Body of pancreas (tissue), 4 donors: ENCODE results near the gene SIGLEC12. TPM values are rescaled to one million over a fixed set of nuclear protein-coding genes. Genes with fewer than 3 reads are reported as not detected.

ENCODE experiments used
- ATAC-seq: fragments of 150-250 bp; one replicate; pipeline ENCODE4 v1.9.1; 2016
- DNase-seq, 4 donors: peaks; one replicate each; pipeline ENCODE4 v3.0.0-alpha.2; 2019
- H3K27ac ChIP-seq, 4 donors: fragments of 200-600 bp; sonication (generic); 1 replicate in 3 of 4; 2 replicates in 1 of 4; pipeline versions ENCODE4 v1.5.1 to v1.6.1; 2016 to 2019; ENCODE audit warnings: mild to moderate bottlenecking in 1 of 4, mixed read lengths in 1 of 4, moderate library complexity in 1 of 4
- H3K27me3 ChIP-seq, 2 donors: fragments of 200-600 bp; sonication (generic); one replicate each; pipeline ENCODE4 v1.6.0; 2016; ENCODE audit warnings: mild to moderate bottlenecking in 1 of 2
- H3K36me3 ChIP-seq, 2 donors: fragments of 200-600 bp; sonication (generic); replicated peaks in 1 of 2; 2 replicates each; pipeline ENCODE4 v1.5.1; 2016; ENCODE audit warnings: low read depth in 2 of 2; ENCODE audit not compliant: insufficient read depth in 1 of 2
- H3K4me1 ChIP-seq: fragments of 200-600 bp; sonication (generic); one replicate; pipeline ENCODE4 v1.6.0; 2016
- H3K4me3 ChIP-seq, 2 donors: fragments of 200-600 bp; sonication (generic); 1 replicate in 1 of 2; 2 replicates in 1 of 2; pipeline ENCODE4 v1.5.1; 2016 to 2019
- H3K9me3 ChIP-seq, 3 donors: fragments of 200-600 bp; sonication (generic); 1 replicate in 2 of 3; 2 replicates in 1 of 3; pipeline ENCODE4 v1.5.1; 2016
- POLR2A ChIP-seq, 3 donors: fragments of 450-650 bp; IDR thresholded peaks; one replicate each; pipeline ENCODE4 v1.6.1; 2016; ENCODE audit warnings: antibody characterized with exemption in 3 of 3, mild to moderate bottlenecking in 2 of 3
- WGBS, 2 donors: methylation state at CpG; one replicate each; pipeline ENCODE4 v1.1.5; 2017; 5-methylcytosine and 5-hydroxymethylcytosine counted together
- intact Hi-C: fragments of 100-400 bp; cut with DNase I; formaldehyde crosslinking; loops from one replicate; pipeline ENCODE4 v1.15.1; 2023
- total RNA-seq, 2 donors: library from RNA; depleted of rRNA; stranded (reverse); fragments of >200 nt; gene quantifications; one replicate each; pipeline ENCODE4 v1.1.0, GENCODE V29; 2016
- TF ChIP-seq, protein P1 (sequence below), 7 experiments: fragments of 450-650 bp in 4 of 7; fragments of 200-600 bp in 3 of 7; sonication (generic) in 3 of 7; IDR thresholded peaks; one replicate each; pipeline ENCODE4 v1.5.1; 2016 to 2019; ENCODE audit warnings: antibody characterized with exemption in 7 of 7

The SIGLEC12 gene
- total RNA-seq, 2 donors from 2014 or later: not detected

DNA sequence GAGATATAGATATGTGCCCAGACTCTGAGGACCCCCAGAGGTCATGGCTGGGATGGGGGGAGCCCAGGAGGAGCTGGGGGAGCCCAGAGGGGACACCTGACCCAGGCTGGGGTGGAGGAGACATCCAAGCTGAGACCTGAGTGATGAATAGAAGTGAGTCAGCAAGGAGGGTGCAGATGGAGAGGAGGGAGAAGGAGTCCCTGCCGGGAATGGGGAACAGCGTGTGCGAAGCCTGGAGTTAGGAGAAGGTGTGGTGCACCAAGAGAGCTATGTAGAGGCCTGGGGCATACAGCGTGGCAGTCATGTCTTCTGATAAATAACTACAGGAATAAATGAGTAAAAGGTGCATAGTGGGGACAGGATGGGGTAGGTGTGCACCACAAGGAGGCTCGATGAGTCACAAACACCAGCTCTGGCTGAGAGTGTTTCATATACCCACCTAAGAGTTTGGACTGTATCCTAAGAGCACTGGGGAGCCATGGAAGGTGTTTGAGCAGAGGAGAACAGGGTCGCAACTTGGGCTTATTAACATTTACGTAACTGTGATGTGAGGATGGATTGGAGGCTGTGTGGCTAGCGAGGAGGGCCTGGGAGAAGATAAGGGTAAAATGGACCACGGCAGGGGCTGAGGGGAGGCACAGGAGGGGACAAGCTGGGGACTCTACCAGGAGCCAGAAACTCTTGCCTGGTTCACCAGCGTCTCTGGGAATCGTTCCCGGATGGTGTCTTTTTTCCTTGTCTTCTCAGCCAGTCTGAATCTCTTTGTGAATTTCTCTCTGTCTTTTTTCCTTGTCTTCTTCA is 21.9 kb downstream of the SIGLEC12 start:
- Histone ChIP-seq H3K27me3 (no peaks in the 10 kb centered on the region), H3K9me3 (no peaks in the 10 kb centered on the region)
- ATAC-seq: no peak

DNA sequence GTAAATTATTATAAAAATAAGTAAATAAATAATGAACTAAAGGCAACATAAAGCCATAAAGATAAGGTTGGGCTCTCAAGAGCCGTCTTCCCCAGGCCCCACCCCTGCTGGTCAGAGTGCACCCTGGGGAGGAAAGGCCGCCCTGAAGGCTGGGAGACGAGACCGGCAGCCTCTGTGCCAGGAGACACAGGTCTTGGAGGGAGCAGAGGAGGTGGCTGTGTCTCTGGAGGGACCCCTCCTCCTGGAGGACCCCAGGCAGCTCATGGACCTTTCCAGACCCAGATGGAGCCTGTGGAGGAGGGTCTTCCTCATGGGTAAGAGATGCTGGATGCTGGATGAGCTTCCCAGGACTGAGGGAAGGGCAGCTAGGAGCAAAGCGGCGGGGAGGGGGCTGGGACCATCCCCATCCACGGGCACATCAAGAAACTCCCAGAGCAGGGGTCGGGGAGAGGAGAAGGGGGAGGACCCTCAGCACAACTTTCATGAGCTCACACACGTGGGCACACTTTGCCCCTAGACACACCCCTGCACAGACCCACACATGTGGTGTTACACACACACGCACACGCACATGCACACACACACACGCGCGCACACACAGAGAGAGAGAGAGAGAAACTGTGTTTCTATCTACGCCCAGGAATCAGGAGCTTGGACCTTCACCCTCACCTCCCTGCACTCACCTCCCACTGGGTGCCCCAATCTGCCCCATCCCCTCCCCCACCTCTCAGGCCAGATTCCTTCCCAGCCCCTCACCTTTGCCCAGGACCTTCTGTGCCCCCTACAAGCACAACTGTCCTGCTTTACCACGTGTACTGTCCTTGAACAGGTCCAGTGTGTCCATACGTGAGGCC is 23.0 kb downstream of the SIGLEC12 start, which contains the start of gene CEACAM18:
Gene CEACAM18, plus strand, starts transcription at position 159 of the 854 bp plus-strand sequence.
- no peaks in the 10 kb centered on the region for H3K36me3 ChIP-seq
- no peaks in the 10 kb centered on the region for H3K9me3 ChIP-seq
- H3K4me1 ChIP-seq: no peaks in the 10 kb centered on the region
- intact Hi-C loops: loop anchor here (10.0 kb wide), 1 partner anchor 176 kb away; no protein-coding TSS in a partner anchor
- H3K4me3 ChIP-seq: no peak within 1 kb of the TSS
- no peak for ATAC-seq
- DNase-seq: no peak
- TF ChIP-seq POLR2A (IDR thresholded peaks at IDR 0.05): no peak
- TF ChIP-seq, protein P1, sequence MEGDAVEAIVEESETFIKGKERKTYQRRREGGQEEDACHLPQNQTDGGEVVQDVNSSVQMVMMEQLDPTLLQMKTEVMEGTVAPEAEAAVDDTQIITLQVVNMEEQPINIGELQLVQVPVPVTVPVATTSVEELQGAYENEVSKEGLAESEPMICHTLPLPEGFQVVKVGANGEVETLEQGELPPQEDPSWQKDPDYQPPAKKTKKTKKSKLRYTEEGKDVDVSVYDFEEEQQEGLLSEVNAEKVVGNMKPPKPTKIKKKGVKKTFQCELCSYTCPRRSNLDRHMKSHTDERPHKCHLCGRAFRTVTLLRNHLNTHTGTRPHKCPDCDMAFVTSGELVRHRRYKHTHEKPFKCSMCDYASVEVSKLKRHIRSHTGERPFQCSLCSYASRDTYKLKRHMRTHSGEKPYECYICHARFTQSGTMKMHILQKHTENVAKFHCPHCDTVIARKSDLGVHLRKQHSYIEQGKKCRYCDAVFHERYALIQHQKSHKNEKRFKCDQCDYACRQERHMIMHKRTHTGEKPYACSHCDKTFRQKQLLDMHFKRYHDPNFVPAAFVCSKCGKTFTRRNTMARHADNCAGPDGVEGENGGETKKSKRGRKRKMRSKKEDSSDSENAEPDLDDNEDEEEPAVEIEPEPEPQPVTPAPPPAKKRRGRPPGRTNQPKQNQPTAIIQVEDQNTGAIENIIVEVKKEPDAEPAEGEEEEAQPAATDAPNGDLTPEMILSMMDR (IDR thresholded peaks at IDR 0.05): no peak
- H3K27me3 ChIP-seq: no peaks in the 10 kb centered on the region
- 51 to 55% methylated on average over 15 to 17 of the region's 17 CpGs for WGBS, 2 donors
- H3K27ac ChIP-seq: no peak within 1 kb of the TSS

More for the DNA sequence above, 21.9 kb downstream of the SIGLEC12 start:
- intact Hi-C loops: loop anchor here (10.0 kb wide), 1 partner anchor 175 kb away; no protein-coding TSS in a partner anchor
- Histone ChIP-seq H3K36me3 (no peaks in the 10 kb centered on the region), H3K4me3 (no peak overlapping the region), H3K27ac (no peak overlapping the region), H3K4me1 (no peaks in the 10 kb centered on the region)
- DNase-seq: no peak
- TF ChIP-seq, protein P1 (IDR thresholded peaks at IDR 0.05): no peak
- no peak for TF ChIP-seq POLR2A (IDR thresholded peaks at IDR 0.05)
- 67 to 69% methylated on average over 12 of the region's 12 CpGs for WGBS, 2 donors

DNA sequence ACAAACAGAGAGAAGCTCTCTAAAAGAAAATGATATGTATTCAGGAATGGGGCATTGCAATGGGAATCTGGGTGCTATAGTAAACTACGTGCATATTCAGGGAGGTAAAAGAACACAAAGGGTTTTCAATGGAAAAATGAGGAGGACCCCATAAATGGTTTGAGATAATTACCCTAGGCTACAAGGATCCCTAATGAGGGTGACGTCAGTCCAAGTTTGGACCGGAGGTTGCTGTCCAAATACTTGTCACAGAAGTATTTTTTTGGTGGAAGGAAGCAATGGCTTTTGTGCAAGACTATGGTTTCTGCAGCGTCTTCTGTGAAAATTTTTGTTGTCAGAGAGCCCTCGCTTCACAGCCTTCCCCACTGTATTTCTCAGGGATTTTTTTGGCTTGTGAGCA is 24.3 kb downstream of the SIGLEC12 start:
- TF ChIP-seq, protein P1 (IDR thresholded peaks at IDR 0.05): no peak
- no peak for TF ChIP-seq POLR2A (IDR thresholded peaks at IDR 0.05)
- DNase-seq (no peak), ATAC-seq (no peak)
- Histone ChIP-seq H3K27me3 (no peaks in the 10 kb centered on the region), H3K4me1 (no peaks in the 10 kb centered on the region), H3K9me3 (no peaks in the 10 kb centered on the region), H3K4me3 (no peak overlapping the region), H3K36me3 (no peaks in the 10 kb centered on the region), H3K27ac (no peak overlapping the region)
- 37 to 49% methylated on average over 5 of the region's 5 CpGs for WGBS, 2 donors
- intact Hi-C loops: loop anchor here (10.0 kb wide), 1 partner anchor 177 kb away; no protein-coding TSS in a partner anchor

DNA sequence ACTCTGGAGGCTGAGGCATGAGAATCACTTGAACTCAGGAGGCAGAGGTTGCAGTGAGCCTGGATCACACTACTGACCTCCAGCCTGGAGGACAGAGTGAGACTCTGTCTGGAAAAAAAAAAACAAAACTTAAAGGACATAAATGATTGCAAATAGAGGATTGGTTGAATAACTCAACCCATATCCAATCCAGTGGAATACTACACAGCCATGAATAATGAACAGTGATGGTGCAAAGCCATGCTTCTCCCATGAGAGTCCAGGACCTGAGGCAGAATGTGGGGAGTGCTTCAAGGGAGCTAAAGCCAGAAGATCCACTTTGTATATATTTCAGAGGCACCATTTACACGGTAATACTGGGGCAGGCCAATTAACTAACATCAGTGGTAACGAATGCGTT is 25.4 kb downstream of the SIGLEC12 start:
- Histone ChIP-seq H3K4me1 (no peaks in the 10 kb centered on the region), H3K4me3 (no peak overlapping the region), H3K36me3 (no peaks in the 10 kb centered on the region), H3K27ac (no peak overlapping the region), H3K27me3 (no peaks in the 10 kb centered on the region), H3K9me3 (no peaks in the 10 kb centered on the region)
- DNase-seq (no peak), ATAC-seq (no peak)
- 77 to 86% methylated on average over 3 of the region's 3 CpGs for WGBS, 2 donors
- intact Hi-C loops: loop anchor here (10.0 kb wide), 1 partner anchor 179 kb away; no protein-coding TSS in a partner anchor
- TF ChIP-seq POLR2A (IDR thresholded peaks at IDR 0.05): no peak
- TF ChIP-seq, protein P1 (IDR thresholded peaks at IDR 0.05): no peak
